BLaER1 treated with 17β-estradiol and CSF1 and Interleukin-3, amounts not matched to agents 10 nM and 100 nM (cell line): ENCODE measurements around the gene TIAM2.

Experiments
- H3K27ac ChIP-seq, 11 experiments: shearing (Covaris generic); formaldehyde crosslinking; 2 replicates each; pipeline ENCODE4 v1.8.1; 2022
- H3K27me3 ChIP-seq, 11 experiments: shearing (Covaris generic); formaldehyde crosslinking; 2 replicates each; pipeline ENCODE4 v1.8.1; 2022
- H3K36me3 ChIP-seq, 11 experiments: shearing (Covaris generic); formaldehyde crosslinking; 2 replicates each; pipeline ENCODE4 v1.8.1; 2022
- H3K4me1 ChIP-seq, 10 experiments: shearing (Covaris generic); formaldehyde crosslinking; 2 replicates each; pipeline ENCODE4 v1.8.1; 2022
- H3K4me2 ChIP-seq, 11 experiments: shearing (Covaris generic); formaldehyde crosslinking; 2 replicates each; pipeline ENCODE4 v1.8.1; 2022
- H3K4me3 ChIP-seq, 10 experiments: shearing (Covaris generic); formaldehyde crosslinking; 2 replicates each; pipeline ENCODE4 v1.8.1; 2022
- H3K9ac ChIP-seq, 11 experiments: shearing (Covaris generic); formaldehyde crosslinking; 2 replicates each; pipeline ENCODE4 v1.8.1; 2022
- H3K9me3 ChIP-seq, 11 experiments: shearing (Covaris generic); formaldehyde crosslinking; replicated peaks in 1 of 11; 2 replicates each; pipeline ENCODE4 v1.8.1; 2022
- H4K20me1 ChIP-seq, 11 experiments: shearing (Covaris generic); formaldehyde crosslinking; 2 replicates each; pipeline ENCODE4 v1.8.1; 2022
- Cebpa-rat ChIP-seq, 11 experiments: shearing (Covaris generic); IDR thresholded peaks; 2 replicates each; pipeline ENCODE4 v1.8.1; 2022

The TIAM2 gene

DNA sequence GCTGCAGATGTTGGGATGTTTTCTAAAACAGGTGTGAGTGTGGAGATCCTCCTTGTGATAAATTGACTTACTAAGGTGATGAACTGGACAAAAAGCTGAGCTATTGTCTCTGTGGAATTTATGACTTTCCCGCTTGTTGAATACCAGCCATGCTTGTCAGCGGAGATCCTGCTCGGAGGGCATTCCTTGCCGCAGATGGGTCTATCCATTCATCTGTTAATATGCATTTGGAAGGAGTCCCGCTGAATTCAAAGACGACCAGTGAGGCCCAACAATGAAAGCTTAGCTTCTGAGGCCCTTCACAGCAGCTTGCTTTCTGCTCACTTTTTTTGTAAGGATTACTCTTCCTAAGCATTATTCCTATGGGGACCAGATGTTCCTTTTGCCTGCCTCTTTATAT is 124.9 kb downstream of the TIAM2 start:
- Histone ChIP-seq H4K20me1 (no peaks in the 10 kb centered on the region), H3K27me3 (no peaks in the 10 kb centered on the region), H3K9me3 (no peaks in the 10 kb centered on the region), H3K4me3 (no peak overlapping the region), H3K4me2 (no peak overlapping the region), H3K36me3 (no peaks in the 10 kb centered on the region), H3K9ac (no peak overlapping the region), H3K4me1 (no peaks in the 10 kb centered on the region), H3K27ac (no peak overlapping the region)
- no peak for TF ChIP-seq Cebpa-rat (IDR thresholded peaks at IDR 0.05)

DNA sequence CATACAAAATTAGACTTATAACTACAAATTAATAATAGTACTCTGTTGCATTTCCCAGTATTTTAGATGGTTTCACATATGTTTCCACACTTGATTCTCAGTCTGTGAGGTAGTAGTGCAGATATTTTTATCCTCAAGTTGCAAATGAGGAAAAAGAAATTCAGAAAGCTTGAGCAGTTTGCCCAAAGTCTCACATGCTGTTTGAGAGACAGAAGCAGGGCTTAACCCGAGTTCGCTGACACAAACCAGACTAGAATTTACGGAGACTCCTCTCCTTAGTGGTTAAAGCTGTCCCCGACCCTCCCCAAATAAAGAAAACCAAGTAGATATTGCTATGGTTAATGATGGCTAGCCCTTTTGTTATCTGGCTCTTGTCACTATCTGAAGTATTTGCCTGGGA is 126.2 kb downstream of the TIAM2 start:
- no peaks in the 10 kb centered on the region for H3K27me3 ChIP-seq
- no peaks in the 10 kb centered on the region for H3K4me1 ChIP-seq
- no peaks in the 10 kb centered on the region for H4K20me1 ChIP-seq
- no peaks in the 10 kb centered on the region for H3K36me3 ChIP-seq
- TF ChIP-seq Cebpa-rat (IDR thresholded peaks at IDR 0.05): no peak
- H3K4me2 ChIP-seq: no peak overlapping the region
- no peaks in the 10 kb centered on the region for H3K9me3 ChIP-seq
- no peak overlapping the region for H3K9ac ChIP-seq
- no peak overlapping the region for H3K27ac ChIP-seq
- no peak overlapping the region for H3K4me3 ChIP-seq

DNA sequence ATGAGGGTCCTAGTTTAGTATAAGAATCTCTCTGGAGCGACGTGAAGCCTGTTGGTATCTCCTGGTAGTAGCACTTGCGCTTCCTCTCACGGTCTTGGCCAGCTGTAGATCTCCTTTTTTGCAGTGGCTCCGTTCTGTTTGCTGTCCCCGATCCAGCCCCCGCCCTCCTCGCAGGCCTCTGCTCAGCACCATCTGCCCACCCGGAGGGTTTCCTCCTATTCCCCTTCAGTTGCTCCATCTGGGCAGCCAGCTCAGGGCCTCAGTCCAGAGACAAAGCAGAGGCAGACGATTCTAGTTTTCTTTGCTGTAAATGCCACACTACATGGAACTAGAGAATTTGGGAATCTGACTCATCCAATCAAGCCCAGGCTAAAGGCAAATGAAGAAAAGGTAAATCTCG is 126.6 kb downstream of the TIAM2 start:
- no peaks in the 10 kb centered on the region for H3K4me1 ChIP-seq
- no peaks in the 10 kb centered on the region for H3K27me3 ChIP-seq
- no peak overlapping the region for H3K27ac ChIP-seq
- no peak overlapping the region for H3K4me2 ChIP-seq
- TF ChIP-seq Cebpa-rat (IDR thresholded peaks at IDR 0.05): no peak
- no peak overlapping the region for H3K9ac ChIP-seq
- H4K20me1 ChIP-seq: no peaks in the 10 kb centered on the region
- no peaks in the 10 kb centered on the region for H3K9me3 ChIP-seq
- H3K4me3 ChIP-seq: no peak overlapping the region
- H3K36me3 ChIP-seq: no peaks in the 10 kb centered on the region

DNA sequence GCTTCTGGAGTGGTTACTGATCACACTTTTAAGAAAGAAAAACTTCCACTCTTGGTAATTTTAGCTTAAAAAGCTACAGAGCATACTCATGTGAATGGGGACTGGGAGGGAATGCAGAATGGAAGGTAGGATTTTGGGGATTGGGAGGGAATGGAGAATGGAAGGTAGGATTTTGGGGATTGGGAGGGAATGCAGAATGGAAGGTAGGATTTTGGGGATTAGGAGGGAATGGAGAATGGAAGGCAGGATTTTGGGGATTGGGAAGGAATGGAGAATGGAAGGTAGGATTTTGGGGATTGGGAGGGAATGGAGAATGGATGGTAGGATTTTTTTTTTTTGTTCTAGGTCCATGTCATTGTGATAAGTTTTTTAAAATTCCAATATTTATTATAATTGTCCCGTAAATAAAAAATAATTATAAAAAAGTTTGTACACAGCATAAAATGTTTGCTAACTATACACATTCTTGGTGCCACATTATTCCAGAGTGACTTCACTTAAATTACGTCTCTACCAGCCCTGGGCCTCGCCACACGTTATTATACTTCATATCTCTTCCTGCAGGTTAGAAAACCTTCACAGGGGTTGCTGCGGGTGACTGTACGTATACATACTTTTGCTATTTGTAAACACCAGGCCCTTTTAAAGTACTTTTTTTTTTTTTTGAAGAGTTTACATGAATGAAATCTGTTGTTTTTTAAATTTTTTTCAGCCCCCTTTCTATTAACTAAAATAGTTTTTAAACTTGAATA is 127.3 kb downstream of the TIAM2 start:
- Histone ChIP-seq H3K9ac (no peak overlapping the region), H4K20me1 (no peaks in the 10 kb centered on the region), H3K4me2 (no peak overlapping the region), H3K27ac (no peak overlapping the region), H3K4me3 (no peak overlapping the region), H3K36me3 (no peaks in the 10 kb centered on the region), H3K27me3 (no peaks in the 10 kb centered on the region), H3K4me1 (no peaks in the 10 kb centered on the region), H3K9me3 (no peaks in the 10 kb centered on the region)
- no peak for TF ChIP-seq Cebpa-rat (IDR thresholded peaks at IDR 0.05)

DNA sequence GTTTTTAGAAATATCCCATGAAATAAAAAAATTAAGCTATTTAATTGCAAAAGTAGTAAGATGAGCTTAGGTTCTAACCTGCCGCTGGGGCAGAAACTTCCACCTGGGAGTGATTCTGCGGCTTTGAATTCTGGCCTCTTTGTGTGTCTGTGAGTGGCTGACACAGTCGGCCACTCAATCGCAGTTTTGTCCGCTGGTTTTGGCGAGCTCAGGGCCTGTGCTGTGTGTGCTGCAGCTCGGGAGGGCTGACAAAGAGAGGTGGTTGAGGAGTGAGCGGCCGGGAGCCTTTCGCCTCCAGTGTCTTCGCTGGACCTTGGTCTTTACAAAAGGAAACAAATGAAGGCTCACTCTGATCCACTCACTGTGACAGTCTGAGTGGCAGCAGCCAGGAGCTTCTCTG is 128.4 kb downstream of the TIAM2 start:
- H3K4me3 ChIP-seq: no peak overlapping the region
- H3K9ac ChIP-seq: no peak overlapping the region
- no peaks in the 10 kb centered on the region for H3K36me3 ChIP-seq
- no peaks in the 10 kb centered on the region for H3K27me3 ChIP-seq
- TF ChIP-seq Cebpa-rat (IDR thresholded peaks at IDR 0.05): no peak
- H3K4me2 ChIP-seq: no peak overlapping the region
- no peaks in the 10 kb centered on the region for H3K4me1 ChIP-seq
- H4K20me1 ChIP-seq: no peaks in the 10 kb centered on the region
- no peaks in the 10 kb centered on the region for H3K9me3 ChIP-seq
- no peak overlapping the region for H3K27ac ChIP-seq

DNA sequence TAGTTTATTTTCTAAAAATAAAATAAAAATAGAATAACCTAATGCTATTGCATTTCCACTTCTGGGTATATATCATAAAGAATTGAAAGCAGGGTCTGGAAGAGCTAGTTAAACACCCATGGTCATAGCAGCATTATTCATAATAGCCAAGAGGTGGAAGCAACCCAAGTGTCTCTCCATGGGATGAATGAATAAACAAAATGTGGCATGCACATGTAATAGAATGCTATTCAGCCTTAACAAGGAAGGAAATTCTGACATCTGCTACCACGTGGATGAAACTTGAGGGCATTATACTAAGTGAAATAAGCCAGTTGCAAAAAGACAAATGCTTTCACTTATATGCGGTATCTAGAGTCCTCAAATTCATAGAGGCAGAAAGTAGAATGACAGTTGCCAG is 130.8 kb downstream of the TIAM2 start:
- no peaks in the 10 kb centered on the region for H4K20me1 ChIP-seq
- no peaks in the 10 kb centered on the region for H3K9me3 ChIP-seq
- H3K4me3 ChIP-seq: no peak overlapping the region
- no peak for TF ChIP-seq Cebpa-rat (IDR thresholded peaks at IDR 0.05)
- H3K4me2 ChIP-seq: no peak overlapping the region
- H3K36me3 ChIP-seq: peaks cover 0 to 3% (median 0%) of the 10 kb centered on the region in 11 experiments; a peak in 2 of 22 replicates
- no peaks in the 10 kb centered on the region for H3K27me3 ChIP-seq
- H3K4me1 ChIP-seq: no peaks in the 10 kb centered on the region
- no peak overlapping the region for H3K27ac ChIP-seq
- no peak overlapping the region for H3K9ac ChIP-seq

DNA sequence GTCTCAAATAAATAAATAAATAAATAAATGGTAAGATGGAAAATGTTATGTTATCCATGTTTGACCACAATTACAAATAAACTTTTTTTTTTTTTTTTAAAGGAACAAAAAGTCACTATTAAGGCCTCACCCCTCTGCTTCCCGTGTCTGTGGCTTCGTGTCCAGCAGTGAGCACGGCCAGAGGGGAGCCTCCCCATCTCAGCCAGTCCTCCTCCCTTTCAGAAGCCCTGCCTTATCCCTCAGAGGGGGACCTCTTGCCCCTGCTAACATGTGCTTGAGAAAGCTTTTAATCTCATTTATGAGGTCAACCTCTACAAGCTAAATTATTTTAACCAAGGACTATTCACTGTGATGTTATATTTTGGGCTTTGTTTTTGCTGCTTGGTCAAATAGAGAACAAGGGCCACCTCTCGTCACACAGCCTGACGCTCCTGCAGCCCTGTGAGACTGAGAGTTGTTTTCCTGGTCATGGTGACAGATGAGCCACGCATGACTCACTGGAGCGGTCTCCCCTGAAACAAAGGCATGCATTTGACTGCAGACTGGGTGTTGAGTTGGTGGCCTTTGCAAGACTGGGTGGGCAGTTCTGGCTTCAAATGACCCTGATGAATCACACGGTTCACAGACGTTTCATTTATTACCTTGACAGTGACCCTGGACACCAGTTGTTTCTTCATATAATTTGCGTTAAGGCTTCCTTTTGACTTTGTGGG is 131.8 kb downstream of the TIAM2 start:
- Histone ChIP-seq H3K4me3 (no peak overlapping the region), H3K9me3 (no peaks in the 10 kb centered on the region), H3K4me1 (no peaks in the 10 kb centered on the region), H3K27me3 (no peaks in the 10 kb centered on the region), H4K20me1 (no peaks in the 10 kb centered on the region), H3K4me2 (no peak overlapping the region), H3K36me3 (peaks cover 0 to 3% (median 0%) of the 10 kb centered on the region in 11 experiments; a peak in 2 of 22 replicates), H3K9ac (no peak overlapping the region), H3K27ac (no peak overlapping the region)
- no peak for TF ChIP-seq Cebpa-rat (IDR thresholded peaks at IDR 0.05)

DNA sequence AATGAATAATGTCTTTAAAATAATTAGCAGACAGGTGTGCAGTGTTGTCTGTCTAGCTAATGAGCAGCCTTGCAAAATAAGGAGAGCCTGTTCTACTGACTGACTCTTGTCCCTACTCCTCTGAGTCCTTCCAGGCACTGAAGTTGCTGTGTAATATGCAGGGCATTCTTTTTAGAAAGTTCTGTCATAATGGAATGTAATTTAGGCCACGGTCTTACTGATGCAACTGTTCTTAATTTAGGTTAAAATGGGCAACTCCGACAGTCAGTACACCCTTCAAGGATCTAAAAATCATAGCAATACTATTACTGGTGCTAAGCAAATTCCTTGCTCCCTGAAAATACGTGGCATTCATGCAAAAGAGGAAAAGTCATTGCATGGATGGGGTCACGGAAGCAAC is 133.9 kb downstream of the TIAM2 start:
- H4K20me1 ChIP-seq: no peaks in the 10 kb centered on the region
- peaks cover 0 to 3% (median 0%) of the 10 kb centered on the region in 11 experiments; a peak in 2 of 22 replicates for H3K36me3 ChIP-seq
- no peak overlapping the region for H3K27ac ChIP-seq
- H3K9me3 ChIP-seq: no peaks in the 10 kb centered on the region
- H3K27me3 ChIP-seq: no peaks in the 10 kb centered on the region
- no peak overlapping the region for H3K4me2 ChIP-seq
- H3K4me3 ChIP-seq: no peak overlapping the region
- no peaks in the 10 kb centered on the region for H3K4me1 ChIP-seq
- no peak for TF ChIP-seq Cebpa-rat (IDR thresholded peaks at IDR 0.05)
- no peak overlapping the region for H3K9ac ChIP-seq

DNA sequence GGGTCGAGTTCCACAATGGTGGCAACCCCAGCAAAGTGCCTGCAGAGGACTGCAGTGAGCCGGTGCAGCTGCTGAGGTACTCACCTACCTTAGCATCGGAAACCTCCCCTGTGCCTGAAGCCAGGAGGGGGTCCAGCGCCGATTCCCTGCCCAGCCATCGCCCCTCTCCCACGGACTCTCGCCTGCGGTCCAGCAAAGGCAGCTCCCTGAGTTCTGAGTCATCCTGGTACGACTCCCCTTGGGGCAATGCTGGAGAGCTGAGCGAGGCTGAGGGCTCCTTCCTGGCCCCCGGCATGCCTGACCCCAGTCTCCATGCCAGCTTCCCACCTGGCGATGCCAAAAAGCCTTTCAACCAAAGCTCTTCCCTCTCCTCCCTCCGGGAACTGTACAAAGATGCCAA is 134.6 kb downstream of the TIAM2 start:
- Histone ChIP-seq H3K9ac (no peak overlapping the region), H3K4me2 (no peak overlapping the region), H3K36me3 (peaks cover 0 to 3% (median 0%) of the 10 kb centered on the region in 11 experiments; a peak in 2 of 22 replicates), H3K27ac (no peak overlapping the region), H3K27me3 (no peaks in the 10 kb centered on the region), H3K4me1 (no peaks in the 10 kb centered on the region), H3K9me3 (no peaks in the 10 kb centered on the region), H3K4me3 (no peak overlapping the region), H4K20me1 (no peaks in the 10 kb centered on the region)
- TF ChIP-seq Cebpa-rat (IDR thresholded peaks at IDR 0.05): no peak
